Nephron progenitor cell (in vitro differentiated cells): ENCODE data around the gene CCR8.
A peak's percentile ranks its signal among the peaks of the same experiment; 100 is the strongest.

Experiments used
- DNase-seq: peaks from one replicate; pipeline ENCODE4 v3.0.0; 2021
- H3K27ac Mint-ChIP-seq: 2 replicates; pipeline ENCODE4 v1.8.0; 2021; ENCODE audit warnings: mild to moderate bottlenecking, moderate library complexity, mixed read lengths
- H3K27me3 Mint-ChIP-seq: 2 replicates; pipeline ENCODE4 v1.8.0; 2021; ENCODE audit warnings: mild to moderate bottlenecking, low read depth, mixed read lengths; ENCODE audit not compliant: poor library complexity
- H3K36me3 Mint-ChIP-seq: 2 replicates; pipeline ENCODE4 v1.8.0; 2021; ENCODE audit warnings: low read depth, mixed read lengths
- H3K4me1 Mint-ChIP-seq: 2 replicates; pipeline ENCODE4 v1.8.0; 2021; ENCODE audit warnings: mixed read lengths
- H3K4me3 Mint-ChIP-seq: 2 replicates; pipeline ENCODE4 v1.8.0; 2021; ENCODE audit warnings: mild to moderate bottlenecking, moderate library complexity, mixed read lengths
- H3K9me3 Mint-ChIP-seq: 2 replicates; pipeline ENCODE4 v1.8.0; 2021; ENCODE audit warnings: mild to moderate bottlenecking, moderate library complexity, mixed read lengths
- TF ChIP-seq, protein P1 (sequence below): fragments of 200-600 bp; sonication (generic); IDR thresholded peaks from 2 replicates; pipeline ENCODE4 v1.5.0; 2021; ENCODE audit warnings: antibody characterized with exemption

The CCR8 gene

DNA sequence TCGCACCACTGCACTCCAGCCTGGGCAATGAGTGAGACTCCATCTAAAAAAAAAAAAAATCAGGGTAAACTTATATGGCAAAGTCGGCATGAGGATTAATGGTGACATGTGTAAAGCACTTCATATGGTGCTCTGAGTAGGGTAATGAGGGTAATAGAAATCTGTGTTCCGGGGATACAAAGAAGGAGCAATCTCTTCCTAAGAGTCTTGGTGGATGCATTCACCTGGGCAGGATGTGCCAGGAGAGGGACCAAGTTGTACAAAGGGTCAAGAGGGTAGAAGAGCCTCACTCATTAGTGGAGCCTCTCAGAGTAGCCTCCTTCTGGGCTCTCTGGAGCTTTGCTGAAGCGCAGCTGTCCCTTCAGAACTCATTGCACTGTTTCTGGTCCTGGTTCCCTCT, 40.4 kb upstream of the CCR8 start:
- H3K4me3 Mint-ChIP-seq: no peak overlapping the region
- no peaks in the 10 kb centered on the region for H3K36me3 Mint-ChIP-seq
- peak overlapping the region; percentile 46 for H3K27ac Mint-ChIP-seq
- H3K27me3 Mint-ChIP-seq: peaks cover 4% of the 10 kb centered on the region
- peaks cover 44% of the 10 kb centered on the region for H3K4me1 Mint-ChIP-seq
- H3K9me3 Mint-ChIP-seq: no peaks in the 10 kb centered on the region
- DNase-seq: no peak
- TF ChIP-seq, protein P1, sequence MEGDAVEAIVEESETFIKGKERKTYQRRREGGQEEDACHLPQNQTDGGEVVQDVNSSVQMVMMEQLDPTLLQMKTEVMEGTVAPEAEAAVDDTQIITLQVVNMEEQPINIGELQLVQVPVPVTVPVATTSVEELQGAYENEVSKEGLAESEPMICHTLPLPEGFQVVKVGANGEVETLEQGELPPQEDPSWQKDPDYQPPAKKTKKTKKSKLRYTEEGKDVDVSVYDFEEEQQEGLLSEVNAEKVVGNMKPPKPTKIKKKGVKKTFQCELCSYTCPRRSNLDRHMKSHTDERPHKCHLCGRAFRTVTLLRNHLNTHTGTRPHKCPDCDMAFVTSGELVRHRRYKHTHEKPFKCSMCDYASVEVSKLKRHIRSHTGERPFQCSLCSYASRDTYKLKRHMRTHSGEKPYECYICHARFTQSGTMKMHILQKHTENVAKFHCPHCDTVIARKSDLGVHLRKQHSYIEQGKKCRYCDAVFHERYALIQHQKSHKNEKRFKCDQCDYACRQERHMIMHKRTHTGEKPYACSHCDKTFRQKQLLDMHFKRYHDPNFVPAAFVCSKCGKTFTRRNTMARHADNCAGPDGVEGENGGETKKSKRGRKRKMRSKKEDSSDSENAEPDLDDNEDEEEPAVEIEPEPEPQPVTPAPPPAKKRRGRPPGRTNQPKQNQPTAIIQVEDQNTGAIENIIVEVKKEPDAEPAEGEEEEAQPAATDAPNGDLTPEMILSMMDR: no peak

- Mint-ChIP-seq H3K9me3 (no peaks in the 10 kb centered on the region), H3K27ac (no peak overlapping the region), H3K27me3 (peaks cover 8% of the 10 kb centered on the region), H3K4me1 (peaks cover 47% of the 10 kb centered on the region), H3K36me3 (no peaks in the 10 kb centered on the region), H3K4me3 (no peak overlapping the region)
- TF ChIP-seq, protein P1: no peak
- DNase-seq: no peak
Measured at GRCh38 chr3:39290255-39290654, 39.3 kb upstream of the CCR8 start.

- H3K4me3 Mint-ChIP-seq: no peak overlapping the region
- DNase-seq: peak; percentile 80
- H3K9me3 Mint-ChIP-seq: peaks cover 7% of the 10 kb centered on the region
- no peak overlapping the region for H3K27ac Mint-ChIP-seq
- TF ChIP-seq, protein P1: peak; percentile 88
- H3K4me1 Mint-ChIP-seq: peaks cover 43% of the 10 kb centered on the region
- H3K27me3 Mint-ChIP-seq: peaks cover 4% of the 10 kb centered on the region
- H3K36me3 Mint-ChIP-seq: peaks cover 4% of the 10 kb centered on the region
Measured at GRCh38 chr3:39291903-39292329, 37.6 kb upstream of the CCR8 start.

DNA sequence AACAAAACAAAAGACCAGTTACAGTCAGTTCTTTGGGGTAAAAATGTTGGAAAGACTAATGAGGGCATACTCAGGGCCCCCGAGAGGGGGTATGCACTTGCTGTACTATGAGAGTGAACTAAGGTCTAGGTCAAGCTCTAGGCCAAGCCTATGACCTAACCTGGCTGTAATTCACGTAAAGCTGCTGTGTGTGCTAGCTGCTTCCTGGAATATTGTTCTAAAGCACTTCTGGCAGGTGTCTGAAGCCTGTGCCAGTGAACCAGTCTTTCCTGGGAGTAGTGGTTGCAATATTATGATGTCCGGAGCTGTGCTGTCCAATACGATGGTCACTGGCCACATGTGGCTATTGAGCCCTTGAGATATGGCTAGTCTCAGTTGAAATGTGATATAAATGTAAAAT, 36.5 kb upstream of the CCR8 start:
- no peak for DNase-seq
- H3K27me3 Mint-ChIP-seq: peaks cover 4% of the 10 kb centered on the region
- H3K36me3 Mint-ChIP-seq: peaks cover 4% of the 10 kb centered on the region
- no peak overlapping the region for H3K4me3 Mint-ChIP-seq
- peaks cover 14% of the 10 kb centered on the region for H3K9me3 Mint-ChIP-seq
- peaks cover 36% of the 10 kb centered on the region for H3K4me1 Mint-ChIP-seq
- no peak overlapping the region for H3K27ac Mint-ChIP-seq
- TF ChIP-seq, protein P1: no peak

DNA sequence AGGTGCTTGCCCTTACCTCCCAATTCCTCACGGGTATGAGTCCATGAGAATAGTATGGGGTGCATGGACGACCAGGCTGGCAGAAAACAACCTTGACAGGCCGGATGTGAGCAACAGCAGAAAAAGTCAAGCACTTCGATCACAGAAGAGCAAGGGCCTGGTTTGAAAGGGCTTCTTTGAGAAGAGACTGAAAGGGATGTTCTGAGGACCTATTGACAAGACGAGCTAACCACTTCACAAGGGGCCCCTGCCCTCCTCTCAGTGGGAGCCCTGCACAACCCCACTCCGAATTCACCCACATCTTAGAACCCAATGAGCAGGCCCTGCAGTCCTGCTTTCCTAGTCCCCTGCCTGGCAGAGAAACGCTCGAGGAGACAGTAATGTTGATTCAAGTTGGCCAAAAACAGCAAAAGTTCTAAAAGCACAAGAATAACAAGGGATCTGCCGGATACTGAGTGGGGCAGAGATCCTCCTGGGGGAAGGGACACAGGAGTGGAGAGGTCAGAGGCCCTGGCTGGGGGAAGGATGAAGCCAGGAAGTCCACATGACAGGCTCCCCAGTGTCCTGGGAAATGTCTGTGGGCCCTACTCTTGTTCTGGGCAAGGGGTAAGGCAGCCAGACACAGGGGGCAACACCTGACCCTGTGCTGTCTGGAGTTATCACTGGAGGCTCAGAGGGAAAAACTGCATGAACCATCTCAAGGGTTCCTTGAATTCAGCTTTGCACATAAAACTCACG, 34.9 kb upstream of the CCR8 start:
- DNase-seq: no peak
- peaks cover 23% of the 10 kb centered on the region for H3K4me1 Mint-ChIP-seq
- no peak overlapping the region for H3K4me3 Mint-ChIP-seq
- H3K9me3 Mint-ChIP-seq: peaks cover 30% of the 10 kb centered on the region
- H3K27me3 Mint-ChIP-seq: peaks cover 8% of the 10 kb centered on the region
- H3K27ac Mint-ChIP-seq: peak overlapping the region; percentile 65
- peaks cover 4% of the 10 kb centered on the region for H3K36me3 Mint-ChIP-seq
- TF ChIP-seq, protein P1: no peak
